OCI-M1 (cell line): ENCODE results near the gene C1orf159.
A peak's percentile ranks its signal among the peaks of the same experiment; 100 is the strongest.
"Not testable (repeated sequence)": the region's sequence is repeated elsewhere in the genome, so short reads cannot be mapped to it uniquely, and the experiment has no call there.

ENCODE experiments used
- DNase-seq: peaks from one replicate; lab custom pipeline; 2025; lab: John Stamatoyannopoulos, UW

Gene C1orf159

DNA sequence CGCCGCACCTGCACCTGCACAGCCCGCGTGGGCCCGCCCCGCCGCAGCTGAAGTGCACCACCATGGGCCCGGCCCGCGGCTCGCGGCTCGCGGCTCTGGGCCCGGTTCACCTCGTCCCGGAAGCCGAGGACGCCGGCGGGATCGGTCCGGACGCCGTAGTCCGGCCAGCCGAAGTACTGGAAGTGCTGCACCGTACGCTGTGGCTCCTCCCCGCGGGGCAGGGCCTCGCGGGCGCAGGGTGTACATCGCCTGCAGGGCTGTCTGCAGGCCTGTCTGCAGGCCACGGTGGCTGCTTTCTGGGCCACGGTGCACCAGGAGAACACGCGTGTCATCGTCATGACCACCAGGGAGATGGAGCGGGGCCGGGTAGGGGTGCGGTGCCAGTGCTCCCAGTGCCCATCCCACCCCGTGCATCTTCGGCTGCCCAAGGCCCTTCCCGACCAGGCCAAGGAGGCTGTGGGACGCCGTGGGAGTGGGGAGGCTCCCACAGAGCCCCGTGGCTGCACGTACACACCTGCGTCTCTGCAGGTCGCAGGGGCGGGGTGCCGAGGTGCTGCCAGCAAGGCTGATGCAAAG is 48.5 kb downstream of the C1orf159 start:
- DNase-seq: no peak

DNA sequence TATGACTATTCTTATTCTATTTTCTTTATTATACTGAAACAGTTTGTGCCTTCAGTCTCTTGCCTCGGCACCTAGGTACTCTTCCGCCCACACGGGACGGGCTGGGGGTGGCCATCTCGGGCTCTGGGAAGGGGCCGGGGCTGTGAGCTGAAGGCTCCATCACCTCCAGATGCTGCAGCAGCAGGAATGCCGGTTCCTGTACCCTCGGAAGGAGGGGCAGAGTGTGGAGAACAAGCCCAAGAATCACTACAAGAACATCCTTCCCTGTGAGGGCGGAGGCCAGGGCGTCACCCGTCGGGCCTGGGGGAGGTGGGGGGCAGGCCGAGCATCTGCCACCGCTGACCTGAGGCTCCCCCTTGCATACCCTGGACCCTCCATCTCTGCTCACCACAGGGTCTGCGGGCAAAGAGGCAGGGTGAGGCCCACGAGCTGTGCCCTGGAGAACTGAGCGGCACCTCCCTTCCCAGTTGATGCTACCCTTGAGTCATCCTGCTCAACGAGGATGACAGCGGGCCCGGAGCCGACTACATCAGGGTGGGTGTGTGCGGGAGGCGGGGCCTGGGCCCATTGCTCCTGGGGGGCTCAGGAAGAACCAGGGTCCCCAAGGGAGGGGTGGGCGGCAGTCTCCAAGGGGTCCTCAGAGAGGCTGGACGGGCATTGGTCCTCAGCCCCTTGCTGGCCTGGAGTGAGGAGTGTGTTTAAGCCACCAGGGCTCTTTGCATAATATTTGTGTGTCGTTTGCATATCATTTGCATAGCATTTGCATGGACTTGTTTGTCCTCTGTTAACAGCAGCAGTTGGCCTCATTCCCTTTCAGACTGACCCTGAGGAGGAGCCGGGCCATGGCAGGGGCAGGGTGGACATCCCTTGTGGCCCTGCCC is 49.2 kb downstream of the C1orf159 start:
- no peak for DNase-seq

DNA sequence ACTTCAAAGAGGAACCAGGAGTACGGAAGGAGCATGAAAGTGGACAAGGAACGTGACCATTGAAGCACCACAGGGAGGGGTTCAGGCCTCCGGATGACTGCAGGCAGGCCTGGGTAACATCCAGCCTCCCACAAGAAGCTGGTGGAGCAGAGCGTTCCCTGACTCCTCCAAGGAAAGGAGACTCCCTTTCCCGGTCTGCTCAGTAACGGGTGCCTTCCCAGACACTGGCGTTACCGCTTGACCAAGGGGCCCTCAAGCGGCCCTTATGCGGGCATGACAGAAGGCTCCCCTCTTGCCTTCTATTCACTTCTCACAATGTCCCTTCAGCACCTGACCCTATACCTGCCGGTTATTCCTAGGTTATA is 50.0 kb downstream of the C1orf159 start:
- not testable (repeated sequence) for DNase-seq

DNA sequence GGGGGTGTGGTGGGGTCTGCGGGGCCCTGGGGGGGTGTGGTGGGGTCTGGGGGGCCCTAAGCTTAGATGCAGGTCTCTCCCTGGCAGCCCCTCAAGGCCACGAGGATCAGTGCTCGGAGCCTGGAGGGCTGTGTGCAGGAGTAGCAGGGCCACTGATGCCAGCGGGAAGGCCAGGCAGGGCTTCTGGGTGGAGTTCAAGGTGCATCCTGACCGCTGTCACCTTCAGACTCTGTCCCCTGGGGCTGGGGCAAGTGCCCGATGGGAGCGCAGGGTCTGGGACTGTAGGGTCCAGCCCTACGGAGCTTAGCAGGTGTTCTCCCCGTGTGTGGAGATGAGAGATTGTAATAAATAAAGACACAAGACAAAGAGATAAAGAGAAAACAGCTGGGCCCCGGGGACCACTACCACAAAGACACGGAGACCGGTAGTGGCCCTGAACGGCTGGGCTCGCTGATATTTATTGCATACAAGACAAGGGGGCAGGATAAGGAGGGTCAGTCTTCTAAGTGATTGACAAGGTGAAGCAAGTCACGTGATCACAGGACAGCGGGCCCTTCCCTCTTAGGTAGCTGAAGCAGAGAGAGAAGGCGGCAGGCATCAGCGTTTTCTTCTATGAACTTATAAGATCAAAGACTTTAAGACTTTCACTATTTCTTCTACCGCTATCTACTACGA is 50.5 kb downstream of the C1orf159 start:
- peak; percentile 44 for DNase-seq

GRCh38 chr1:1063945-1064831 is 51.7 kb downstream of the C1orf159 start:
- peak; percentile 83 for DNase-seq

DNA sequence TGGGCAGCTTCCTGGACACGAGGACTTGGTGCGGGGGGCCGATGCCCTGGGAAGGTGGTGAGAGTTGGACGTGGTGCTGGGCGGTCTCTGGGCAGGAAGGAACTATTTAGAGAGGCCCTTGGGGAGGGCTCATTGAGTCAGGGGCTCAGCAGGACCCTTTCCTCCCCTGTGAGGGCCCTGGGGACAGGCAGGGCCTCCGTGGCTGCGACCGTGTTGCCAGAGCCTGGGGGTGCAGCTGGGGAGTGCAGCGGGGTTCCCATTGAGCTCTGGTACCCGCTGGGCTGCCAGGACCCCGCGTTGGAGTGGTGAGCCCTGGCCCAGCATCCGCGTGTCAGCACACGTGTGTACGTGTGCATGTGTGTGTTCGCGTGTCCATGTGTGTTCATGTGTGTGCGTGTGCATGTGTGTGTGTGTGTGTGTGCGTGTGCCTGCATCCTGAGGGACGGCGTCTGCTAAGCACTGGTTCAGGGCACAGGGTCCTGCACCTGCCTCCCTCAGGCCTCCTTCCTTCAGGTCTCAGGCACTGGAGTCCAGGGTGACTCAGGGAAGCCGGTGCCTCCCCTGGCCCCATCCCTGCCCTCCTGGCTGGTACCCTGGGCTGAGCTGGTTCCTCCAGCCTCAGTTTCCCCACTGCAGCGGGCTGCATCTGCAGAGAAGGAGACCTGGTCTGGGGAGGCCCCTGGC is 52.5 kb downstream of the C1orf159 start:
- no peak for DNase-seq

DNA sequence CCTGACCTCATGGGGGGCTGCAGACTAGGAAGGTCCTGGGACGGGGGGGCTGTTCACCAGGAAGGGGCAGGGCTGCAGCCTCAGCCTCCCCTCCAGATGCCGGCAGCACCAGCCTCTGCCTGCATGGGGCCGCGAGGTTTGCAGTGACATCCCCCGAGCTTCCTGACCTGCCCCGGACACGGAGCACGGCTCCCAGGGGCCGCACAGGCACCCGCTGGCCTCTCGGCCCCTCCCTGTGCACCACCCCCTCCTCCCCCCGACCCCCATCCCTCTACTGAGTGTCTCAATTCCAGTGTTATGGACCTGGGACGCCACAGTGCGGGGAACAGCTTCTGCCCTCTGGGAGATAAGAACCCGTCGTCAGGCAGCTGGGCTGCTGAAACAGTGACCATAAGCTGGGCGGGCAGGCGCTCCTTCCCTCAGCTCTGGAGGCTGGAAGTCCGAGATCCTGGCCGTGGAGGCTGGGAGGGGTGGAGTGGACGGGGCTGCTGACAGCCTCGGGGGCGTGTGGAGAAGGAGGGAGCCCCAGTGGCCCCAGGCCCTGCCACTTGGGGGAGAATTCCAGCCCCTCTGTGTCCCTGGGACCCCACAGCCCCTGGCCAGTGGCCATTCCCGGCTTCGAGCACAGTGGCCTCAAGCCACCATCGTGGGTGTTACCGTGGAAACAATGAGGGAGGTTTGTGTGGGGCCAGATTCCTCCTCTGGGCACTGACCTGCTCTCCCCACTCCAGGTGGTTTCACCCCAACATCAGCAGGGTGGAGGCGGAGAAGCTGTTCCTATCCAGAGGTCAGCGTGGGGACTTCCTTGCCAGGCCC is 53.3 kb downstream of the C1orf159 start:
- peak; percentile 76 for DNase-seq

DNA sequence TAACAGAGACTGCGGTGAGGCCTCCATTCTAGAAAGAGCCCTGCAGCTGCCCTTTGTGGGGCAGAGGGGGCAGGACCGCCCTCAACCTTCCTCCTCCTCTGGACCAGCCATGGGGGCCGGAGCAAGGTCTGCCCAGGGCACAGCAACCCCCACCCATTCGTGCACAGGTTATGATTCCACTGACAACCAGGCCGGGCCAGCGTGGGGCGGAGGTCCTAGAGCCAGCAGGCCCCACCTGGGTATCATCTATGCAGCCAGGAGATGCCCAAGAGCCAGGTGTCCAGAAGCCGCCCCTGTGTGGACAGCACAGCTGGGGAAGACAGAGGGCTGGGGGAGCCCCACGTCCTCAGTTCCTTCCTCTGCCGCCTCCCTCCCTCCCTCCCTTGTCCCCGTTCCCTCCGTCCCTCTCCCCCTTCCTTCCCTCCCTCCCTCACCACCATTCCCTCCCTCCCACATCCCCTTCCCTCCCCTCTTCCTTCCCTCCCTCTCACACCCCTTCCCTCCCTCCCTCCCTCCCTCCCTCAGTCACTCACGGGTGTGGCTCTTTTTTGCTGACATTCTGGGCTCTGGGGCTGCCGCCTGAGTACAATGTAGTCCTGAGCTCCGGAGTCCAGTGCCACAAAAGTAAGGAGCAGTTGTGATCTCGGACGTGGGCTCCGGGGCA is 54.1 kb downstream of the C1orf159 start:
- DNase-seq: peak; percentile 64

- no peak for DNase-seq
These were observed 55.4 kb downstream of the C1orf159 start for GRCh38 chr1:1060281-1061000.

DNA sequence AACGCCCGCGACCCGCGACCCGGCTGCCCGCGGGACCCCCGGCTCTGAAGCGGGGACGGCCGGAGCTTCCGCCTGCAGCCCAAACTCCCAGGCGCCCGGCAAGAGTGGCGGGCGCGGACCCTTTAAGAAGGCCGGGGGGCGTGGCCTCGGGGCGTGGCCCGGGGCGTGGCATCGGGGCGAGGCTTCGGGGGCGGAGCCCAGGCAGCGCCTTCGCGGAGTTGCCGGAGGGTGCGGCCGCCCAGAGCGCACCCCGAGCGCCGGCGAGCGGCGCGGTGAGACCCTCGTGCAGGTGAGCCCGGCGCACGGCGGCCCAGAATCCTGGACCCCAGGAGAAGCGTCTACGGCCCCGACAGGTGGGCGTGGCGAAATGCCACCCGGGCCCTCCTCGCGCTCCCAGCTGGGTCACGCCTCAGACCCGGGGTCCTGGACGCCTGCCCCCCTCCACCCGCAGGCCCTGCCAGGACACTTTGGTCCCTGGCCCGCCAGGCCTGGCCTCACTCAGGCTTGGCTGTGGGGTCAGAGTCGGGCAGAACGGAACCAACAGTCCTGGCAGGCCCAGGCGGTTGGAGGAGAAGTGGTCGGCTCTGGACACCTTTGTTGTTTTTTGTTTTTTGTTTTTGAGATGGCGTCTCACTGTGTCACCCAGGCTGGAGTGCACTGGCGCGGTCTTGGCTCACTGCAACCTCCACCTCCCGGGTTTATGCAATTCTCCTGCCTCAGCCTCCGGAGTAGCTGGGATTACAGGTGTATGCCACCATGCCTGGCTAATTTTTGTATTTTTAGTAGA is 56.2 kb downstream of the C1orf159 start:
- peak; percentile 96 for DNase-seq

- no peak for DNase-seq
These were observed 56.9 kb downstream of the C1orf159 start for GRCh38 chr1:1058921-1059493.

- DNase-seq: no peak
These were observed 57.6 kb downstream of the C1orf159 start for GRCh38 chr1:1058088-1058905.

- DNase-seq: not testable (repeated sequence)
These were observed 58.2 kb downstream of the C1orf159 start for GRCh38 chr1:1057769-1058087.

- DNase-seq: no peak
These were observed 59.8 kb downstream of the C1orf159 start for GRCh38 chr1:1055841-1056736.

DNA sequence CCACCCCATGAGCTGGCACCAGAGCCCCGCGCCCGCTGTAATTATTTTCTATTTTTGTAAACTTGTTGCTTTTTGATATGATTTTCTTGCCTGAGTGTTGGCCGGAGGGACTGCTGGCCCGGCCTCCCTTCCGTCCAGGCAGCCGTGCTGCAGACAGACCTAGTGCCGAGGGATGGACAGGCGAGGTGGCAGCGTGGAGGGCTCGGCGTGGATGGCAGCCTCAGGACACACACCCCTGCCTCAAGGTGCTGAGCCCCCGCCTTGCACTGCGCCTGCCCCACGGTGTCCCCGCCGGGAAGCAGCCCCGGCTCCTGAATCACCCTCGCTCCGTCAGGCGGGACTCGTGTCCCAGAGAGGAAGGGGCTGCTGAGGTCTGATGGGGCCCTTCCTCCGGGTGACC is 60.9 kb downstream of the C1orf159 start:
- no peak for DNase-seq

GRCh38 chr1:1054099-1054700 is 61.7 kb downstream of the C1orf159 start:
- DNase-seq: no peak
